NCI-H2227 (cell line): Measurements from ENCODE around the gene HPCAL1.
A peak's percentile ranks its signal among the peaks of the same experiment; 100 is the strongest.

Source experiments
- DNase-seq: peaks from one replicate; lab custom pipeline; 2025; ENCODE audit not compliant: unreplicated experiment; lab: John Stamatoyannopoulos, UW

The HPCAL1 gene

DNA sequence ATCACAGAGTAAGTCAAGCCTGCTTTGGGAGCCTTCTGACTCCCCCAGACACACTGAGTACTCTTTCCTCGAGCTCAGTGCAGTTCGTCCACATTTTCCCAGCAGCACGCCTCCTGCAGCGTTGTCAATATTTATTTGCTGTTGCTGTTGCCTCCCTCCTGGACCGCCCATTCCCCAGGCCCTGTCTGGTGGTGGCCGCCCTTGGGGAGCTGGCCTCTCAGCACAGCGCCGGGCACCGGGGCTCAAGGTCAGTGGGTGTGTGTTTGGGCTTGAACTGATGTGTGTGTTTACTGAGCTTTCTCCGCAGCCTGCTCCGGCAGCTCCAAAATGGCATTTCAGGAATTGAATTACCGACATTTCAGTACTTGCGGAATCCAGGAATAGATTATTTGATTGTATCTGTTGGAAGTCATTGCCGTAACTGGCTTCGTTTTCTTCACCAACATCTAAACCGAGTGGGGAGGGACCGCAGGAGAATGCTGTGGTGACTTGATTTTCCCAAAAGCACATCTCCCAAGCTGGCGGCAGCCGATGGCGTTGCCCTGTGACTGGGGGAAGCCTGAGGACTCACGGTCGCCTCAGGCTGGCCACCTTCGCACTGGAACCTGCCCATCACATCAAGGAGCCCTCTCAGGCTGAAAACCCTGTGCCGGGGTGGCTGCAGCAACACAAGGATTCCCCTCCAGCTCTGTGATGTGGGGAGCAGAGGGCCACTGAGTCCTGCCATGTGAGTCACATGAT, 66.0 kb downstream of the HPCAL1 start:
- DNase-seq = no peak

DNA sequence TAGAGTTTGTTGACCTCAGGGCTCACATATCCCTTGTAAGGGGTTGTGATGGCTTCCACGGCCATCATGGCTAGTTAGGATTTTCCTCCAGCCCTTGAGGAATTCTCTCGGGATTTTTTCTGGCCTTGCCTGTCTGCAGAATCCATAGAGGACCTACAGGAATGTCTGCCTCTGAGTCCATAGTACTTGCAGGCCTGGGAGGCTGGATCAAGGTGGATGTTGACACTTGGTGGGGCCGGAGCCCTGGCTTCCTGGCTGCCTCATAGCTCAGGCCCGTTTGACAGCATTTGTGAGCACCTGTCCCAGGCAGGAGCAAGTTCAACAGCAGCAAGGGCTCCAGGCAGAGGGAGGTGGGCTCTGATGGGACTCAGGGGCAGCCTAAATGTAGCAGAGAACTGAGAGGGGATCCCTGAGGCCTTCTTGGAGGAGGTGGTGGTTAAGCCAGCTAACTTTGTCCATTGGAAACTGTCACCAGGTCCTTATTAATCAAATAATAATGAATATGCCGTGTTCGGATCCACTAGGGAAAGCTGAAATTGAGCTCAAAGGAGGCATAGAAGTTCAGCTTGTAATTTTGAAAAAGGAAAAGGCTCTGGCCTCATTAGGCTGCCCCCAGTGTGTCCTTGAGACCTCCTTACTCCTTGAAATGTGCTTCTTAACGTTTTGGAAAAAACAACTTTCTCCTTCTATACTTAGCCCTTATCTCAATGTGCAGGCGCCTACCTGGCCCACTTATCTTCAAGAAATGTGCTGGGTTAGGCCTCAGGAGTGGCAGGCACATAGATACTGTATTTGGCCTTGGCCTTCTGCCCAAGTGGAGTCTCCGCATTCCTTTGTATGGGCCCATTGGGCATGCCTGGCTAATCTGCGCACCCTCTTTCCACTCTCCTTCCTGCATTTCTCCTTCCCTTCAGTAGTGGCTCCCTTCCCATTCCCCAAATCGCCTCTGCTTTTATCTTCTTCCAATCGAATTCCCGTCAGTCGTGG, 66.9 kb downstream of the HPCAL1 start:
- DNase-seq = no peak

DNA sequence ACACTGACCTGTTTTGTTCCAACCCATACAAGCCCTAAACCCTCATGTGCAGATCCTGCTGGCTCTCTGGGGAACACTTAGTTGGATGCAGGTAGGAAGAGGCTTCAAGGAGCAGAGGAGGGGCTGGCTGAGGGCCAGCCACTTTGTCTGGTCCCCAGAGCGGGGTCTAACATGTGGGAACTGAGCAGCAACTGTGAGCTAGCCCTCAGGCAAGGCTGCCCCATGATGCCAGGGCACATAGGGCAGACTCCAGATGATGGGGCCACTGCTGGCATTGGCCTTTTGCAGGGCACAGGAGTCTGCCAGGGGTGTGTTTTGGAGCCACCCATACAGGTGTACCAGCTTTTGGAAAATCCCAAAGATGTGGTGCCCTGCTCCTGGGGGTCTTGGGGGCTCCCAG, 67.7 kb downstream of the HPCAL1 start:
- no peak for DNase-seq

DNA sequence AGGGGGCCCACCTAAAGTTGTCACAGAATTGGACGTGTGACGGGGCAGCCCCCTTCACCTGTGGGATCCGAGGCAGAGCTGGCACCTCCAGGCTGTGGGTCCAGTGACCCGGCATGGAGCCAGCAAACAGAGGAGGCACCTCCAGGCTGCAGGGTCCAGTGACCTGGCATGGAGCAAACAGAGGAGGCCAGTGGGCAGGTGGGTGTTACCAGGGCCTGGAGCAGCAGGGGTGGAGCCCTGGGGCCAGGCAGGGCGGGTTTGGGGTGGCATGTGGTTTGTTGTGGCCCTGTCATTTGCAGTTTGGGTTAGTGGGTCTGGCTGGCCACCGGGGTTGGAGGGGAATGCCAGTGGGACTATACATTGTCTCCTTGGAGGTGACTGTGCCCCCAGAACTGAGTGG, 68.2 kb downstream of the HPCAL1 start:
- DNase-seq = no peak

DNA sequence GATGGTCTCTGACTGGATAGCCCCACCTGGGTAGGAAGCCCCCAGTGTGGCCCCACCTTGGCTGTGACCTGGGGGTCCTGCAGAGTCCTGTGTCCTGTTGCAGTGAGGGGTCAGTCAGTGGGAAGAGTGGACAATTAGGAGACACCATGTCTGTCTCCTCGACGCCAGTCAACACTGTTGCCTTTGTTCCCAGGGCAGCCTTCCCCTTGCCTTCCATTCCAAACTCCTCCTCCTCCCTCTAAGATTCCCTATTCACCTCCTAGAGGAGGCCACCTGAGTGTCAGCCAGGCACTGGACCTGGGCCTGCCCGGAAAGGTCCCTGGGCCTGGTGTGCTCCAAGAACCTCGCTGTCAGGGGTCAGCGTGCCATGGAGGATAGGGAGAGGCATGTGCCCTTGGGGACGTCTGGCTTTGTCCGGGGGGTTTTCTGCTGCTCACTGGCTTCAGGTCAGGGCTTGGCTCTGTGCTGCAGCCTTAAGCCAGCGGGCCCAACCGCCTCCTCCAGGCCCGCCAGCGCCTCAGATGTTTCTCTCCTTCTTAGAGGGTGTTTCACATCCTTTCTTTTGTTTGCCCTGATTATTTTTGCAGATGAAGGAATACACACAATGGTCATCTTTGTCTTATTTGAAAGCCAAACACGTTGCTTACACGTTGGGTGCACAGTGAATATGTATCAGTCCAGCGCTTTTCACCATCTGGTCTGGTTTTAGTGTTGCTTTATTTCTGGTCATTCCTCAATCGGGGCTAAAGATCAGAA, 68.9 kb downstream of the HPCAL1 start:
- DNase-seq = no peak

DNA sequence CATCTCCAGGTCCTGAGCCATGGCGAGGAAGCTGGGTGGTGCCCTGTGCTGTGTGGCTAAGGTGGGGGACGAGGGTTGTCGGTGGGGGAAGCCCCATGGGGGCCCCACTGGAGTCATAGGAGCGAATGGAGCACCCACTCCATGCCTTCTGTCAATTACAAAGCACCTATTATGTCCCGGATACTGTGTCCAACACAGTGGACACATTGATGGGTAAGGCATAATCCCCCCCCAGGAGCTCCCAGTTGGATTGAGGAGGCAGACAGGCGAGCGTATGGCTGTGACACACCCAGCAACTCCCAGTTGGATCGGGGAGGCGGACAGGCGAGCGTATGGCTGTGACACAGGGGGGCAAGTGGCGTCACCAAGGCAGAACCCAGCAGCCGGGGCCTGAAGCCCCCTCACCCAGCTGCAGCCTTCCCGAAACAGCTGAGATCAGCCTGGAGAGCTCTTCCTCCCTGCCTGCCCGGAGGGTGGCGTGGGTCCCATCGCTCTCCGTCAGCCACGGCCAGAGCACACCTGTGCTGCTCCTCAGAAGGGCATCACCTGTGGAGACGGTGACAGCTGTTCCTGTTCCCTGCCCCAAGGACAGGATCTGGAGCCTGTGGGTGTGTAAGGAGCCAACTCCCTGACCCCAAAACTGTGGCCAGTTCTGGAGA, 69.6 kb downstream of the HPCAL1 start:
- DNase-seq = no peak

DNA sequence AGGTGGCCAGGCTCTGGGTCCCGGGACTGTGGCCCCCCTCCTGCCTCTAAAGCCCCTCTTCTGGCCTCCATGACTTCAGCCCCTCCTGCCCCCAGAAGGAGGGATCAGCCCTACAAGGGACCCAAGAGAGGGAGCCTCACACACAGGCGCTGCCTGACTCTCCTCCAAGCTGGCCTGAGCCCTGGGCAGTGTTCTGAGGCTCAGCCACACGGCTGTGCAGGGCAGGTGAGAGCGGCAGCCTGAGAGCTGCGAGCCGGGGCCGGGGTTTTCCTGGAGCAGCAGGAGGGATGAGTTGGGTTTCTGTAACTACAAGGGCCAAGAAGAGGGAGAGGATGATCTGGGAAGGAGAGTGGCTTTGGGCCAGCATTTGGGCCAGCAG, 70.1 kb downstream of the HPCAL1 start:
- no peak for DNase-seq

DNA sequence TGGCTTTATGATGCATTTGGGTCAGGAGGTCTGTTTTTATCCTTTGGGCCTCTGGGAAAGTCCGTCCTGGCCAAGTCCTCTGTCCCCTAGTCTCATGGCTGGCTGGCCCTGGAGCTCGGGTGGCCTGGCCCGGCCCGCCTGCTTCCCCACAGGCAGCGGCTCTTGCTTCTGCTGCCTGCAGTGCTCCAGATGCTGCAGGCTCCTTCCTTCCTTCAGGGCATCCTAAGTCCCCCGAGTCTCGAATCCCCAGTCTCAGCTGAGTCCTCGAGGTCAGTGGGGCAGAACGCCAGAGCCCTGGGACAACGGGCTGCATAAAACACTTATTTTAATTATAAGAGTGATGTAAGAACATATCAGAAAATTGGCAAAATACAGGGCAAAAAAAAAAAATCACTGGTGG, 71.2 kb downstream of the HPCAL1 start:
- DNase-seq = no peak

DNA sequence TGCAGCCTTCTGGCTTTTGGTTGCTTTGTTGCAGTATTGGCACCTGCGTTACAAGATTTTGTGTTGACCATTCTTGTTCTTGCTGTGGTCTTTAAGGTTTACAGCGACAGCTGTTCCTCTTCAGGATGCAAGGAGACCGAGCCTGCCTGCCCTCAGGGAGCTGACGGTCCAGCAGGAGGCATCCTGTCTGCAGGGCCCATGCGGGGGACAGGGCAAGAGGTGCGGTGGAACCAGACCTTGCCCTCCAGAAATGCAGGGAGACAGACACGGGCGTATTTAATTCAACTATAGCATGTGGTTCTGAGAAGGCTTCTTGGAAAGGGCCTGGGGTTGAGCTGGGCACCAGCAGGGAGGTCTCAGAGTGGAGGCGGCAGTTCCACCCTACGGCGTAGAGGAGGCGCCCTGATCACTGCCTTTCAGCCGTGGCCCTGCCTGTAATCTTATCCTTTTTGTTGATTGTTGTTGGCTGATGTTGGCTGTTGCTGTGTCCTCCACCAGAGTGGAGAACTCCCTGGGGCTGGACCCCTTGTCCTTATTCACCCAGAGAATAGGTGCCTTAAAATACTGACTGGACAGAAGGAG, 71.7 kb downstream of the HPCAL1 start:
- DNase-seq = no peak

DNA sequence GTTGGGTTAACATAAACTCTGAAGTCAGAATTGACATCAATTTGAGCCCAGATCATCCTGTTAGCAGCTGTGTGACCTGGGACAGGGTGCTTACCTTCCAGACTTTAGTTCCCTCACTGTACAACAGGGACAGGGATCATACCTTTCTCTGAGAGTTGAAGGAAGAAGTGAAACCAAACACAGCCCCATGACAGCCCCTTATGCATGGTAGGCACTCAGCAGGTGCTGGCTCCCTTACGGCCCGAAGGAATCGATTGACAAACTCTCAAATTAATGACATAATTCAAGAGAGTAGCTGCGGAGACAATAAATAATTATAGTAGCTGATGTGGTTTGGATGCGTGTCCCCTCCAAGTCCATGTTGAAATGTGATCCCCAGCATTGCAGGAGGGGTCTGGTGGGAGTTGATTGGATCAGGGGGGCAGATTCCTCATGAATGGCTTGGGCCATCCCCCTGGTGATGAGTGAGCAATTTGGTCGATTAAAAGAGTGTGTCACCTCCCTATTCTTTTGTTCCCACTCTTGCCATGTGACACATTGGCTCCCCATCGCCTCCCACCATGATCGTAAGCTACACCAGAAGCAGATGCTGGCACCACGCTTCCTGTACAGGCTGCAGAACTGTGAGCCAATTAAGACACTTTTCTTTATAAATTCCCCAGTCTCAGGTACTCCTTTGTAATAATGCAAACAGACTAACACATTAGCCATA, 73.0 kb downstream of the HPCAL1 start:
- peak; percentile 80 for DNase-seq

DNA sequence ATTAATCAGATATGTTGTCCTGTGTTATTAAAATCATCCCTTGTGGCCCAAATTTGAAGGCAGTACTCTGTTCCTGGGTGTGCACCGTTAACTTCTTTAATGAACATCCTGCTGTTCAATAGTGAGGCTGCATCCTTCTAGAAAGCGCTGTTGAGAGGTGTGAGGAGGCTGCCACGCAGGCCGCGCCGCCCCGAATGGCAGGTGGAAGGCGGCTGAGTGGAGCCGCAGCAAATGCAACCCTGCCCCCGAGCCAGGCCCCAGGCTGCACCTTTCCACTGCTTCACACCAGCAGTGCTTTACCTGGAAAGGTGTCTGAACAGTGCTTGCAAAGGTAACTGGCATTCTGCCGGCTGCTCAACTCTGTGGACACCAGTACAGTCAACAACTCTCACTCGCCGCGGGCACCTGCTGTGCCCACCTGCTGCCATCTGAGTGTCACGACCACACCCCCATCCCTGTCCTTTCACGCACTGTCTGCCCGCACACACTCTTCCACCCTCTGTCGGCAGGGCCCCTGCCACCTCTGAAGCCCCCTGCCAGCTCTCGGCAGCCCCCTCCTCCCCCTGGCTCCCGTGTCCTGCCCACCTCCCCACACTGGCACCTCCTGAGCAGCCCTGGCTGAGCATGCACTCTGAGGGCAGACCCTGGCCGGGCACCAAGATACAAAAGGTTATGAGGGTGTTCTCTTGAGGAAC, 74.5 kb downstream of the HPCAL1 start:
- no peak for DNase-seq

DNA sequence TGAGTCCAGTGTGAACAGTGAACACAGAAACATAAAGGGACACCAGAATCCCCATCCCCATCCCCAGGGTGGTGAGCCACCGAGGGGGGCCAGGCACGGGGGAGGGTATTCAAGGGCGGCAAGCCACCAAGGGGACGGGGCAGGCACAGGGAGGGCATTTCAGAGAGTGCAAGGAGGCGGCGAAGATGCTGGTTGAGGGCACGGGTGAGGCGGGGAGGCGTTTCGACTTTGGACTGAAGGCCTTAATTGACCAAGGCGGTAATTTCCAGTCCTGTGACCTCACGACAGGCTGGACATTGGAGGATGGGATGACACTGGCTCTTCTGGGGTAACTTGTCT, 75.0 kb downstream of the HPCAL1 start:
- DNase-seq = no peak

DNA sequence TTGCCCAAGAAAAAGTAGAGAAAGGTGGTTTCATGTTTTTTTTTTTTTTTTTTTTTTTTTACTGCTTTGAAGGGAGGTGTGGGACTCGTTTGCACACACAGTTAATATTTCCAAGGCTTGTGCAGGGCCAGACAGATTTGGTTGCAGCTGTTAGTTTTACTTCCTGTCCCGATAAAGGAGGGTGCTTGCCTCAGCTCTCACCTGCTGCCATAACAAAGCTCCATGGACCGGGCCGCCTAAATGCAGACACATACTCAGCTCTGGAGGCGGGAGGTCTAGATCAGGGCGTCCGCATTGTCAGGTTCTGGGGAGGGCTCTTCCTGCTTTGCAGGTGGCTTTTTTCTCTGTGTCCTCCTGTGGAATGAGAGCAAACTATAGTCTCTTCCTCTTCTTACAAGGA, 75.5 kb downstream of the HPCAL1 start:
- no peak for DNase-seq

DNA sequence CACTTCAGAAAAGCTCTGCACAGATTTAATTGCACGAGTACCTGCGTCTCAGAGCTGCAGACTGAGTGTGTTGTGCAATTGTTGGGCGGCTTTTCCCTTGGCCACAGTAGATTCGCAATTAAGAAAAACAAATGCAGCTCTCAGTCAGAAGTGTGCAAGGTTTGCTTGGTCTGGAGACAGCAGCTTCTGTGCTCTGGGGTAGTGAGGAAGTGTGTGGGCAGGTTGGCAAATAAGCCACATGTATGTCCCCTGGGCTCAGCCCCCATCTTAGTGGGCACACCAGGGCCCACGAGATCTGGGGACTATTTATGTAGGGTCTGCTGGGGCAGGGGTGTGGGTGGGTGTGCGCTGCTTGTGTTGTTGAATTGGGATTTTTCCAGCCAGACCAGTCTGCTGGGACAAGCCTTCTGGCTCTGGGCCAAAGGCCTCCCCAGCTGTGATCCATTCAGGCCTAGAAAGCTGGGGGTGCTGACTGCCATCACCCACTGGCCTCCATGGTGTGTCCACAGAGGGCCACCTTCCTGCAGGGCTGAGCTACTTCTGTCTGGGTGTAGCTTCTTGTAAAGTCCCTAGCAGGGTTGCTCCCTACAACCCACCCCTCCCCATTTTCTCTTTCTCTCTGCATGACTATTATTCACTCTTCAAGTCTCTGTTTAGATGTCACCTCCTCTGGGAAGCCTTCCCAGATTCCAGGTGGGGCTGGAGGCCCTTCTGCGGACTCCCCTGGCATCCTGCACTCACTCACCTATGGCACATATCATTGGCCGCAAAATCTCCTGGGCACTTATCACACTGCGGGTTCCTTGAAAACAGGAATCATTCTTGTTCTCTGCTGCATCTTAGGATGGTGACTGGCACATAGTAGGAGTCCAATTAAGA, 77.6 kb downstream of the HPCAL1 start:
- peak; percentile 42 for DNase-seq

DNA sequence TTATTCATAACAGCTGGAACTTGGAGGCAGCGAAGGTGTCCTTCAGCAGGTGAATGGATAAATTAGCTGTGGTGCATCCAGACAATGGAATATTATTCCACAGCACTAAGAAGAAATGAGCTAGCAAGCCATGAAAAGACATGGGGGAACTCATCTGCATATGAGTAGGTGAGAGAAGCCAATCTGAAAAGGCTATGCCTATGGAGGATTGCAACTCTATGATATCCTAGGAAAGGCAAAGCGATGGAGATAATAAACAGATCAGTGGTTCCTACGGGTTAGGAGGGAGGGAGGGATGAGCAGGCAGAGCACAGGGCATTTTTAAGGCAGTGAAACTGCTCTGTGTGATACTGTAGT, 79.3 kb downstream of the HPCAL1 start:
- DNase-seq = no peak

DNA sequence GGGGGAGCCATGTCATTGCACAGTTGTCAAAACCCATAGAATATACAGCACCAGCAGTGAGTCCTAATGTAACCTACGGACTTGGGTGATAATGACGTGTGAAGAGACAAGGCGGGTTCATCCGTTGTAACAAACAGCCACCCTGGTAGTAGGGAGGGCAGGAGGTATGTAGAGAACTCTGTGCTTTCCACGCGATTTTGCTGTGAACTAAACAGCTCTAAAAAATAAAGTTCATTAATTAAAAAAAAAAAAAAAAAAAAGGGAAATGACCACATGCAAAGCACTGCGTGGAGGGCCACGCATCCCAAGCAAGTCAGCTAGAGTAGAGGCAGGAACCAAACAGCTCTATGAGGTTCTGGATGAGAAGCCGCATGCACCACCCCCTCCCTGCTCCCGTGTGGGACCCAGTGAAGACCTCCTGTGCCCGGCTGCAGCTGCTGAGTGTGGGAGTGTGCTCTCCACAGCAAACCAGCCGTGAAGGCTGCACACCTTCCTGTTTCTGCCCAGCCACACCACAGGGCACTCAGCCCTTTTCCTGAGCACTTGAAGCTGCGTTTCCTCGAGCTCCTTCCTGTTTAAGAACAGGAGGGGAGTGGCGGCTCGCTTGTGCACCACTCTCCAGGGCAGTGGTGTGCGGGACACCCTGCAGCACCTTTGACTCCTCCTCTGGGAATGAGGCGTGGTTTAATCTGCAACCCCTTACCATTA, 79.8 kb downstream of the HPCAL1 start:
- DNase-seq = peak; percentile 14

DNA sequence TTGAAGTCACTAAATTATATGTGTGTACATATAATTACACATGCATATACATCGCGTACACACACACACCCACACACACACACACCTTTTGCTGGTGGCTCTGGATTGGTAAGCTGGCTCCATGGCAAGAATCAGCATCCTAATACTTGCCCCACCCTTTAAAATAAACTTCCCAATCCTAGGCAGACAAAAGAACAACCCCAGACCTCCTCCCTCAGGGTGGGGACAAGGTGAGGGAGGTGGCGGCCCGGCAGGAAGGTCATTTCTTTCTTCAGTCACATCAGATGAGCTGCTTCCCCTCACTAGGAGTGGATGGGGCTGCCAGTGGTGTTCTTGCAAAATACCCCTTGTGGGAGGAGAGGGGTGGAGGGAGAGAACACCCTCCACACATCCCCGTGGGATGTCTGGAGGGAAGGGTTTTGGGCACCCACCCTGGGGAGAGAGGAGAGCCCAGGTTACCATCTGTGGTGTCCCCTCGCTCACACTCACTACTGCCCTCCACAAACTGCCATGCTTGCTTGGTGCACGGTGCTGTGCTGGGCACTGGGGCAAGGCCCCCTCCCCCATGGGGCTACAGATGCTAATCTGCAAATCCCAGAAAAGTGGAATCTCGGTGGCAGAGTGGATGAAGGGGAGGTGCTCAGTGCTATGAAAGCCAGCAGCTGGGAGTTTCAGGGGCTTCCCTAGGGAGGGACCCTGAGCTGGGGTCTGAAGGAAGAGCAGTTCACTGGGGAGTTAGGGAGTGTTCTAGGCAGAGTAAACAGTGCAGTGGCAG, 81.4 kb downstream of the HPCAL1 start:
- no peak for DNase-seq
